ENCODE data around the gene HMCN2. TPM values are rescaled to one million over a fixed set of nuclear protein-coding genes. Genes with fewer than 3 reads are reported as not detected.

The HMCN2 gene
- total RNA-seq, 1 experiment from 2014 or later = 5.6 TPM

GRCh38 chr9:130377612-130378011 lies 112.1 kb downstream of the HMCN2 start:
- 0 out of 2 replicates have a peak overlapping the region, but pooled peaks have one; percentile 70 for H3K27ac Mint-ChIP-seq
- H3K27me3 Mint-ChIP-seq (ENCODE audit: low read depth) = no peaks in the 10 kb centered on the region
- H3K36me3 Mint-ChIP-seq = no peaks in the 10 kb centered on the region
- no peak overlapping the region for H3K4me3 Mint-ChIP-seq
- no peak for ATAC-seq
- H3K9me3 Mint-ChIP-seq = no peaks in the 10 kb centered on the region
- ChIA-PET CTCF (no interaction called here), POLR2A (no interaction called here)
- DNase-seq (ENCODE audit: low spot score) = no peak
- H3K4me1 Mint-ChIP-seq = no peaks in the 10 kb centered on the region
- no peak for TF ChIP-seq ZNF317 (CRISPR knock-in tag; IDR thresholded peaks at IDR 0.05; ENCODE audit: borderline replicate concordance, low read depth)
- TF ChIP-seq ZNF263 (CRISPR knock-in tag; IDR thresholded peaks at IDR 0.05; ENCODE audit: low read depth) = no peak
- TF ChIP-seq ESRRA (CRISPR knock-in tag; IDR thresholded peaks at IDR 0.05; ENCODE audit: borderline replicate concordance) = no peak
- TF ChIP-seq ATF2 (CRISPR knock-in tag; IDR thresholded peaks at IDR 0.05; ENCODE audit: borderline replicate concordance, low read depth) = no peak
- no peak for TF ChIP-seq MYBL2 (CRISPR knock-in tag; IDR thresholded peaks at IDR 0.05)
- TF ChIP-seq SOX15 (CRISPR knock-in tag; IDR thresholded peaks at IDR 0.05) = no peak
- TF ChIP-seq E2F5 (CRISPR knock-in tag; IDR thresholded peaks at IDR 0.05) = no peak
- no peak for TF ChIP-seq IRF2 (CRISPR knock-in tag; IDR thresholded peaks at IDR 0.05; ENCODE audit: borderline replicate concordance, low read depth)
- TF ChIP-seq ZNF512 (CRISPR knock-in tag; IDR thresholded peaks at IDR 0.05; ENCODE audit: borderline replicate concordance) = no peak

- no peaks in the 10 kb centered on the region for H3K4me1 Mint-ChIP-seq
- CTCF ChIA-PET = interaction anchor here (1.0 kb wide), 1 partner anchor 22 kb away, joined by 3 read pairs; no protein-coding TSS in a partner anchor
- no peaks in the 10 kb centered on the region for H3K27me3 Mint-ChIP-seq (ENCODE audit: low read depth)
- no peaks in the 10 kb centered on the region for H3K9me3 Mint-ChIP-seq
- no peak for DNase-seq (ENCODE audit: low spot score)
- no peak for ATAC-seq
- H3K27ac Mint-ChIP-seq = no peak overlapping the region
- no peaks in the 10 kb centered on the region for H3K36me3 Mint-ChIP-seq
- POLR2A ChIA-PET = interaction anchor here (0.9 kb wide), 1 partner anchor 9 kb away, joined by 3 read pairs; no protein-coding TSS in a partner anchor
- H3K4me3 Mint-ChIP-seq = no peak overlapping the region
- TF ChIP-seq, protein P1, sequence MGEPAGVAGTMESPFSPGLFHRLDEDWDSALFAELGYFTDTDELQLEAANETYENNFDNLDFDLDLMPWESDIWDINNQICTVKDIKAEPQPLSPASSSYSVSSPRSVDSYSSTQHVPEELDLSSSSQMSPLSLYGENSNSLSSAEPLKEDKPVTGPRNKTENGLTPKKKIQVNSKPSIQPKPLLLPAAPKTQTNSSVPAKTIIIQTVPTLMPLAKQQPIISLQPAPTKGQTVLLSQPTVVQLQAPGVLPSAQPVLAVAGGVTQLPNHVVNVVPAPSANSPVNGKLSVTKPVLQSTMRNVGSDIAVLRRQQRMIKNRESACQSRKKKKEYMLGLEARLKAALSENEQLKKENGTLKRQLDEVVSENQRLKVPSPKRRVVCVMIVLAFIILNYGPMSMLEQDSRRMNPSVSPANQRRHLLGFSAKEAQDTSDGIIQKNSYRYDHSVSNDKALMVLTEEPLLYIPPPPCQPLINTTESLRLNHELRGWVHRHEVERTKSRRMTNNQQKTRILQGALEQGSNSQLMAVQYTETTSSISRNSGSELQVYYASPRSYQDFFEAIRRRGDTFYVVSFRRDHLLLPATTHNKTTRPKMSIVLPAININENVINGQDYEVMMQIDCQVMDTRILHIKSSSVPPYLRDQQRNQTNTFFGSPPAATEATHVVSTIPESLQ (CRISPR knock-in tag; IDR thresholded peaks at IDR 0.05) = no peak
- TF ChIP-seq FOXK1 (CRISPR knock-in tag; IDR thresholded peaks at IDR 0.05) (no peak), USF1 (CRISPR knock-in tag; IDR thresholded peaks at IDR 0.05) (no peak), ZBTB21 (CRISPR knock-in tag; IDR thresholded peaks at IDR 0.05; ENCODE audit: borderline replicate concordance) (no peak), SMAD3 (CRISPR knock-in tag; IDR thresholded peaks at IDR 0.05; ENCODE audit: borderline replicate concordance) (no peak), ATF1 (CRISPR knock-in tag; IDR thresholded peaks at IDR 0.05) (no peak), NFE2L1 (CRISPR knock-in tag; IDR thresholded peaks at IDR 0.05) (no peak), ZNF423 (CRISPR knock-in tag; IDR thresholded peaks at IDR 0.05) (no peak), IRF2 (CRISPR knock-in tag; IDR thresholded peaks at IDR 0.05; ENCODE audit: borderline replicate concordance, low read depth) (no peak), ZNF121 (CRISPR knock-in tag; IDR thresholded peaks at IDR 0.05) (no peak), ATF3 (CRISPR knock-in tag; conservative IDR thresholded peaks at IDR 0.05) (no peak), NR1H2 (CRISPR knock-in tag; IDR thresholded peaks at IDR 0.05) (no peak), ZNF512 (CRISPR knock-in tag; IDR thresholded peaks at IDR 0.05; ENCODE audit: borderline replicate concordance) (no peak), EMX1 (CRISPR knock-in tag; IDR thresholded peaks at IDR 0.05) (no peak), E2F5 (CRISPR knock-in tag; IDR thresholded peaks at IDR 0.05) (no peak), FOXJ3 (CRISPR knock-in tag; IDR thresholded peaks at IDR 0.05; ENCODE audit: borderline replicate concordance) (no peak)
- TF ChIP-seq, protein P2, sequence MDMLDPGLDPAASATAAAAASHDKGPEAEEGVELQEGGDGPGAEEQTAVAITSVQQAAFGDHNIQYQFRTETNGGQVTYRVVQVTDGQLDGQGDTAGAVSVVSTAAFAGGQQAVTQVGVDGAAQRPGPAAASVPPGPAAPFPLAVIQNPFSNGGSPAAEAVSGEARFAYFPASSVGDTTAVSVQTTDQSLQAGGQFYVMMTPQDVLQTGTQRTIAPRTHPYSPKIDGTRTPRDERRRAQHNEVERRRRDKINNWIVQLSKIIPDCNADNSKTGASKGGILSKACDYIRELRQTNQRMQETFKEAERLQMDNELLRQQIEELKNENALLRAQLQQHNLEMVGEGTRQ (CRISPR knock-in tag; IDR thresholded peaks at IDR 0.05) = no peak
Observed at GRCh38 chr9:130378875-130379648, 113.5 kb downstream of the HMCN2 start.

Measured in WTC11 (cell line).